ENCODE measurements around the gene PREX1.

GRCh38 chr20:48668451-48668946, 159.3 kb downstream of the PREX1 start:
- TF ChIP-seq POLR2A (IDR thresholded peaks at IDR 0.05) (no peak), CTCF (IDR thresholded peaks at IDR 0.05) (no peak)
